ENCODE results near the gene CDH20. TPM values are rescaled to one million over a fixed set of nuclear protein-coding genes. Genes with fewer than 3 reads are reported as not detected.

CDH20 gene
- total RNA-seq, 1 donor from 2014 or later = not detected

DNA sequence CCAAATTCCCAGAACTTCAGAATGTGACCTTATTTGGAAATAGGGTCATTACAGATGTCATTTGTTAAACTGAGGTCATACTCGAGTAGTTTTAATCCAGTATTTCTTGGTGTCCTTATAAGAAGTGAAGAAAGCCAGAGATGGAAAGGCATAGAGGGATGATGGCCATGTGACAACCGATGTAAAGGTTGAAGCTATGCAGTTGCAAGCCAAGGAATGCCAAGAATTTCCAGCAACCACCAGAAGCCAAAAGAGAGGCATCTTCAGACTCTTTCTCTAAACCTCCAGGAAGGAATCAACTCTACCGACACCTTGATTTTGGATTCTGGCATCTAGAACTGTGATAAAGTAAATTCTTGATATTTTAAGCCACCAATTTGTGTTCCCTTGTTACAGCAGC is 242.2 kb downstream of the CDH20 start:
- no peak for DNase-seq (ENCODE audit: low spot score)

- no peak for DNase-seq (ENCODE audit: low spot score)
Observed at GRCh38 chr18:61578846-61579245, 245.6 kb downstream of the CDH20 start.

DNA sequence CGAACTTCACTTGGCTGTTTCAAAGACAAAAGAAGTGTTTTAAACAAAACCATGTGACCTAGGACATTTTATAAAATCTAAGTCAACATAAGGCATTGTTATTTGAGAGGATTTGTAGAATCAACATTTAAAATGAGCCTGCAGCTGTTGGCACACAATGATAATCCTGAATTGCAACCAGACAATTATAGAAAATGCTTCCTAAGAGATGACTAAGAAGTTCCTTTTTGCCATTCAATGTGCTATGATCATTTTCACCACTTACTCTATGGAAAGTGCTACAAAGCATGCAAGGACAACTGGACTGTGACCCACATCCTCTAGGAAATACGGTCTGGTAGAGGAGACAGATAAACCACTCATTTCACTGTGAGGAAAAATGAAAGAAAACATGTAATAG is 246.4 kb downstream of the CDH20 start:
- no peak for DNase-seq (ENCODE audit: low spot score)

DNA sequence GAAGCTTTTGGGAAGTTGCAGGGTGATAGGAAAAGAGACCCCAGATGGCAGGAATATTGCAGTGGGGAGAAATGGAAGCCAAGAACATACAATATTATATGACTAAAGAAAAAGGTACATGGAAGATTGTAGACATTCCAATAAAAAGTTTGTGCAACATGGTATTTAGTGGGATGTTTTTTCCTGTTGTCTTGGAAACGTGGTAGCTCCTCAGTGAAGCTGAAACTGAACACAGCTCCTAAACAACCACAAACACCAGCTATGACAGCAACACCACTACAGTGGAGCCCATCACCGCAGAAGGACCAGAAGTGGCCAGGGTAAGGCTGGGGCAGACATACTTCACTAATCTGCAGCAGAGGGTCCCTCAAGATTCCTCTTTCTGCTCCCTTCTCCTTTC is 246.8 kb downstream of the CDH20 start:
- DNase-seq (ENCODE audit: low spot score) = no peak

DNA sequence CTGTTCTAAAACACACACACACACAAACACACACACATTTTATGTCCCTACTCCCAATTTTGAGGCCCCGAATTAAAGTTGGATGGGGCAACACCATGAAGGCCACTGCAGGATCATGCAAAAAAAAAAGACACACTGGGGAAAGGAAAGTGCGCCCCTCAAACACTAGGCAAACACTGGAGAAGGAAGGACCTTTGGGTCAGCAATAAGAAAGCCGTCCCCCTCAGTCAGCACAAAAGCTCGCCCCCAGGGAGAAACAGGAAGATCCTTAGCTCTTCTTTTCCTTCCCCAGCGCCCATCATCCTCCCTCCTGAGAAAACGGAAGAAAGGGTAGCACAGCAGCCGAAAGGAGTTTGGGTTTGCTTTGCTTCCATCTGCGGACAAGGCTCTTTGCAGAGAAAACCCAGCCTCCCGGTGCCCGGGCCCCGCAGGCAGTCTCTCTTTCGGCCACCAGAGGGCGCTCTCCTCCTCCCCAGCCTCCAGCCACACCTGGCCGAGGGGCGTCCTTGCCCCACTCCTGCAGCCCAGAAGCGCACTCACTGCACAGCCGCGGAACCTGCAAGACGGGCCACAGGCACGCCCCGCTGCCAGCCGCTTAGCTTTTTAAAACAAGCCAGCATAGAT is 248.5 kb downstream of the CDH20 start:
- peak; percentile 70 for DNase-seq (ENCODE audit: low spot score)

- no peak for DNase-seq (ENCODE audit: low spot score)
Observed at GRCh38 chr18:61582202-61582710, 249.0 kb downstream of the CDH20 start.

DNA sequence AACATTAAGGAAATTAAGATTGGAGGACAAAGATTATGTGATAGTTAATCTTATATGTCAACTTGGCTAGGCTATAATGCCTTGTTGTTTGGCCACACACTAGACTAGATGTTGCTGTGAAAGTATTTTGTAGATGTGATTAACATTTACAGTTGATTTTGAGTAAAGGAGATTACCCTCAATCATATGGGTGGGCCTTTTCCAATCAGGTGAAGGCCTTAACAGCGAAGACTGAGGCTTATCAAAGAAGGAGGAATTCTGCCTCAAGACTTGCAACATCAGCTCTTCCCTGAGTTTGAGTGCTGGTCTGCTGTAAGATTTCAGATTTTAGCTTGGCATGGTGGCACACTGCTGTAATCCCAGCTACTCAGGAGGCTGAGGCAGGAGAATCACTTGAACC is 250.3 kb downstream of the CDH20 start:
- no peak for DNase-seq (ENCODE audit: low spot score)

GRCh38 chr18:61587865-61588264 is 254.6 kb downstream of the CDH20 start:
- DNase-seq (ENCODE audit: low spot score) = no peak

GRCh38 chr18:61589053-61589723 is 256.0 kb downstream of the CDH20 start:
- no peak for DNase-seq (ENCODE audit: low spot score)

DNA sequence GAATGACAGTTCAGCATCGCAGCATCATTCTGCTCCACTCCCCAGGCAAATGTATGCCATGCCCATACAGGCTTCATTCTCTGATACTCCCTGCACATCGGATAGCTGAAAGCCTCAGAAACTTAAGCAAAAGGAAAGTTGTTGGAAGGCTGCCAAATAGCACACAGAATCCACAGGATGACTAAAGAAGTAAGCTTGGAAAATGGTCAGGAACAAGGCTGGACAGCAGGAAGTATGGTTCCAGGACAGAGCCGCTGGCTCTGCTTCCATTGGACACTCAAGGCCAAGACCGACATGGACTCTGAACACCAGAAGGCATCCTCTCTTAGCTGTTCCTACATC is 256.5 kb downstream of the CDH20 start:
- no peak for DNase-seq (ENCODE audit: low spot score)

- DNase-seq (ENCODE audit: low spot score) = no peak
Observed at GRCh38 chr18:61591253-61591652, 258.0 kb downstream of the CDH20 start.

DNA sequence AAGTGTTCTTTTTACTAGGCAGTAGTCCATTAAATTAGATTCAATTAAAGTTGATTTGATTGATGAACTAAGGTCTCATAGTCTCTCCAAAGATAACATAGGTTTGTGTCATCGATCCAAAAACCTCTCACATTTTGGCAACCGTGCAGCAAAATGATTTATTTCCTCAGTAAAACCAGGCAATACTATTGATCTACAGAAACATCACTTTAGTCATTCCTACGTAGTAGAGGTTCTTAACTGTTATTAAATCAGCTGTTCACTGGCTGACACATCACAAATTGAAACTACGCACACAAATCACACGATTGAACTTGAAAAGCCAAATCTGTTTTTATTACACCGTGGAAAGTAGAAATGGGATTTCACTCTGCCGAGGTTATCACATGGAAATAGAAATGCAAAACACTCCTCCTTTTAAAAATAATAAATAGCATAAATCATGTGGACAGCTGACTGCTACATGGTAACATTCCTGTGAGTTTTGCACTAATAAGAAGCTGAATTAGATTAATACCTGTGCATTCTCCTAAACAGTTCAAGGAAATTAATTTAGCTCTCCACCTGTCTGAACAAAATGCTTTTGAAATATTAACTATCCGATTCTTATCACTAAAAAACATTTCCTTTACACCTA is 262.5 kb downstream of the CDH20 start:
- no peak for DNase-seq (ENCODE audit: low spot score)

- no peak for DNase-seq (ENCODE audit: low spot score)
Observed at GRCh38 chr18:61596296-61596695, 263.1 kb downstream of the CDH20 start.

DNA sequence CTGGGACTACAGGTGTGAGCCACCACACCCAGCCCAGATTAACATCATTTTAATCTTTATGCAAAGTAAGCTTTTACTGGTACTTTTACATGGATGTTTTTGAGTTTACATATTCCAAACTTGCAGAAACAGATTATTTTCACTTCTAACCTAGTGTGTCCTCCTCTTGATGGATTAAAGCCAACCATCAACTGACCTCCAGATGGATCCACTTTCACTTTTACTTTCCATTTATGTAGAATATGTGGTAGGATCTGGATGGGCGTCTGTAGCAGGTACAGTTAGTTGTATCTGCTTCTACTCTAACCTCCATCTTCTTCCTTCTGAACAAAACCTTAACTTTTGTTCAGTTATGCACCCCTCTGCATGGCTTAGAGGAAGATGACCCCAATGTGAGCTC is 264.1 kb downstream of the CDH20 start:
- DNase-seq (ENCODE audit: low spot score) = no peak

GRCh38 chr18:61600422-61600821 is 267.2 kb downstream of the CDH20 start:
- no peak for DNase-seq (ENCODE audit: low spot score)

GRCh38 chr18:61602836-61603235 is 269.6 kb downstream of the CDH20 start:
- DNase-seq (ENCODE audit: low spot score) = no peak

Measured in mucosa of gallbladder (tissue), 1 donor.